NCI-H2029 treated with DMSO at 0.1 percent for 48 hours (cell line): ENCODE data around the gene HAND1.

ENCODE experiments used
- DNase-seq: peaks from one replicate; lab custom pipeline; 2025; lab: John Stamatoyannopoulos, UW

HAND1 gene

DNA sequence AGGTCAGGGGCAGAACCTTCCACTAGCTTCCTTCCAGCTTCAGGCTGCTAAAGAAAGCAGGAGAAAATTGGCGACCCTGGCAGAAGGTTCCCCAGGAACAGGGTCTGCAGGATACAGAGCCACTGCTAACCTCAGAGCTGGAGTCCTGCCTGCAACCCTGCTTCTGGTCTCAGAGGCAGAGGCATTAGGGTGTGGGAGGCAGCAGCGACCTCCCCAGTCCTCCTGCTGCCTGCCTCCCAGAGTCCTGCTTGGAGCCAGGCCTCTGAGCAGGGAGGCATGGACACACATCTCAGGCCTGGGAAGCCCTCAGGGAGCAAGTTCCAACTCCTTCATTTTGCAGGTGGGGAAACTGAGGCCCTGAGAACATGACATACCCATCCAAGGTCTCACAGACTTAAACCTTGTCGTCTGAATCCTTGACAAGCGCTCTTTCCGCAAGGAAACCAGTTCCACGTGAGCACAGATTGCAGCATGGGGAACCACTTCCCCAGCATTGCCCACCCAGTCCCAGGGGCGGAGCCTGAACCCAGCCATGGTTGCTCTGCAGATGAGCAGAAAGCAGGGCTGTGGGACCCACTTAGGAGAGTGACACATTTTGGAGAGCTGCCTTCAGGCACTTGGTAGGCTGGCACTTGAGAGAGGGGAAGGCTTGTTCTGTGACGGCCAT, 28.2 kb upstream of the HAND1 start:
- DNase-seq: no peak

DNA sequence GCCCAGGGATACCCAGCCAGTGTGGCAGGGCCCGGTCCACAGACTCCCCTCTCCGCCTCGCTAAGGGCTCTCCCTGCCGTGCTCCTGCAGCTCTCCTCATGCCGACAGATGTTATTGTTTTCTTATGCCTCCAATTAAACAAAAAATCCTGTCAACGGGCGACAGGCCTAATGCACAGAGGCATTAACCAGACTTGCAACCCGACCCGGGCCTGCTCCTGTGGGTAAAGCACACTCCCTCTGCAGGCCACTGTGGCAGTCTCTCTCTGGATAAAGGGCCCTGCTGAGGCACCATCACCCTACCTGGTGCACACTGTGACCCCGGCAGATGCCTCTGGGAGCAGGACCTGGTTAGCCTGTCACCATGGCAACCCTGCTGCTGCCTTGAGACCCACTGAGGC, 27.5 kb upstream of the HAND1 start:
- DNase-seq: no peak

- DNase-seq: no peak
These were observed 25.6 kb upstream of the HAND1 start for GRCh38 chr5:154503698-154504039.

DNA sequence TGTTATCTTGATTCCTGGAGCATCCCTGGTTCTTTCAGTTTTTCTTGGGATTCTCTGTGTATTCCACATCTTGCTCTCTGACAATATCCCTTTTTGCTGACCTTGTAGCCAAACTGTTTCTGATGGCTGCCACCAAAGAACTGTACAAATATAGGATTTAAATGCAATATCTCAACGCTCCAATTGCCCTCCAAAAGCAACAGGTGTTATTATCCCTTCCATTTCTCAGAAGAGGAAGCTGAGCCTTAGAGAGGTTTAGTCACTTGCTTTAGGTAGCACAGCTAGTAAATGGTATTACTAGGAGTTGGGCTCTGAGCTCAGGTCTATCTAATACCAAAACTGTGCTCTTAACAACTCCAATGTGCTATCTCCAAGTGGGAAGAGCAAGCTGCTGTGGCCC, 24.2 kb upstream of the HAND1 start:
- DNase-seq: no peak

- no peak for DNase-seq
These were observed 23.5 kb upstream of the HAND1 start for GRCh38 chr5:154501566-154501965.

DNA sequence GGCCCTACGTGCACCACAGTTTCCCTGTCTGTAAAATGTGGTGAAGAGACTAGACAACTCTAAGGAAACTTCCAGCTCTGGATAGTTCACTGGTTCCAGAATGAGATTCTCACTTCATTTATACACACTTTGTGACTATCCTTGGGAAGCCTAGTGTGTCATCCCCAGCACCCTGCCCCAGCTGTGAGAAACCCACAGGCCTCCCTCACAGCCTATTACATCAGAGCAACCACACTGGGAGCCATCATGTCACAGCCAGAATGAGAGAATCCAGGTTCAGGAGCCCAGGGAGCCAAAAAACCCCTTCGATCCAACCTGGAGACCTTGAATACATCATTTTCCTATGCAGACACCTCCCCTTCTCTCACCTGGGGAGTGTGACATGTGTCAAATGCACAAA, 21.0 kb upstream of the HAND1 start:
- DNase-seq: no peak

- no peak for DNase-seq
These were observed 20.6 kb upstream of the HAND1 start for GRCh38 chr5:154498591-154498990.

- no peak for DNase-seq
These were observed 16.0 kb upstream of the HAND1 start for GRCh38 chr5:154494036-154494435.

GRCh38 chr5:154493274-154493673, 15.2 kb upstream of the HAND1 start:
- no peak for DNase-seq

DNA sequence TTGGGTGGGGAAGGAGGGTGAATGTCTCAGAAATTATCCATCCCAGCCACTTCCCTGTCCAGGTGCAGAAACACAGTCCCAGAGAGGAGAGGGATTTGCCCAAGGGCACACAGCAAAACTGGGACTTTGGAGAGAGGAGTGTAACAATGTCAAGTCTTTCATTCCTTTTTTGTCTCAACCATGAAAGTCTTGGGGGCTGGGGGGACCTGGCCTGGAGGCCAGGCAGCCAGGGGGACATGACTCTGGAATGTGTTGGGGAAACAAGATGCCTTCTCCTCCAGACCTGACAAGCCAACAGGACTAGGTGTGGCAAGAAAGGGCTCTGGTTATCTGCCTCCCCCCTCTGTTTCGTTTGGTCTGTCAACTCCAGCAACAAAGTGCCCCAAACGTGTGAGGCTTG, 13.9 kb upstream of the HAND1 start:
- no peak for DNase-seq

DNA sequence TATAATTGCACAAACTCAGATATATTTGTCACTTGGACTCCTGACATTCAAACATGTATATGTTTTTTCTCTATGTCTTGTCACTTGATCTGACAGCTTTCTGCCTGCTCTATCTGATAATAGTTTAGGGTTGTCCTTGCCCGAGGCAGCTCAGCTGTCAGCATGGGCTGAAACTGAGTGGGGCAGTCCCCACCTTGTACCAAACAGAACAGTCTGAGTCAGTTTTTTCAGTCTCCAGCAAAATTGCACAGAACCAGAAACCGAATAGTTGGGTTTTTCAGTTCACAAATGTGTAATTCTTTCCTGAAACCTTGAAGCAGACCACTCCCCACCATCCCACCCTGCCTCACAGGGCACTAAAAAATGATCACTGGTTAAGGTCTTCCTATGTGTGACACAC, 9.5 kb upstream of the HAND1 start:
- no peak for DNase-seq

- DNase-seq: no peak
These were observed 8.4 kb upstream of the HAND1 start for GRCh38 chr5:154486427-154486866.

- DNase-seq: no peak
These were observed 7.9 kb upstream of the HAND1 start for GRCh38 chr5:154485850-154486426.

DNA sequence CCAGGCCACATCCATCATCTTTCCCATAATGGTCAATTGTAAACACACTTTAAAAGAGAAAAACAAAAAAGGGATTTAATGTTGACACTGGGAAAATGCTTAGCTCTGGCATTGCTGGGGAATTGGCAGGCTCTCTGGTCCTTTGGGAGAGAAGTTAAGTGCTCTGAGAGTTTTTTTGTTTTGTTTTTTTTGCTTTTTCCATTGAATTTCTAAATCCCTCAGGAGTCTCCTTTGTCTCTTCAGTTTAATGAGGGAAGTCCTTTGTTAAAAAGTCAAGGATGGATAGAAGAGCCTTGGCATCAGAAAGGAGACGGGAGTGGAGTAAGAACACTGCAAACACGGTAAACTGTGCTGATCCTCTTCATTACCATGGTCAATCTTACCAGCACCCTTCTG, 7.1 kb upstream of the HAND1 start:
- no peak for DNase-seq

DNA sequence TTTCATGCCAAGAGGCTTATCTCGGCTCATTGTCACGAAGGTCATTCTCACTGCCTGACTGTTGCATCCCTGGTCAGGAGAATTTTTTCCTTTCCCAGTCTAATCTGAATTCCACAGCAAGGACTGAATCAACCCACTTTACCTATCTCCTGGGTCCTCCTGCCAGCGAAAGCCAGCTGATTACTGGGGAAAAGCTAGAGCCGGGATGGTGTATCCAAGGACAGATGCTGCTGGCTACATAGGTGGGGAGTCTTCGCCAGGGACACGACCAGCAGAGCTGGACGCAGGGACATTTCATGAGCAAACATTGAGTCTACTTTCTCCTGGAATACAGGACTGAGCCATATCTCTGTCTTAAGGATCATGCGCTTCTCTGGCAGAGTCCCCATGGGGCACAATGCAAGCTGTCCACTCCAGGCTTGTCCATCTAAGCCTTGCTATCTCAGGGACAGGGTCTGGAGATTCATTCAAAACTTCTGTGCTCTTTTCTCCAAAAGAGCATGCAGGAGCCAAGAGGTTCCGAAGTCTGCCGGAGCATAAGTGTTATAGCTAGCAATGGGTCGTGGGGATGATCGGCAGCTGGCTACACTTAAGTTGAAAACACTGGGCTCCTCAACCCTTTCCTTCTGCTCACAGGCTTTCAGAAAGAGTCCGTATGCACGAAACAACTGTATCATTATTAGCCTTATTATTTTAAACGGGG, 6.5 kb upstream of the HAND1 start:
- DNase-seq: no peak

- no peak for DNase-seq
These were observed 5.8 kb upstream of the HAND1 start for GRCh38 chr5:154483654-154484392.

DNA sequence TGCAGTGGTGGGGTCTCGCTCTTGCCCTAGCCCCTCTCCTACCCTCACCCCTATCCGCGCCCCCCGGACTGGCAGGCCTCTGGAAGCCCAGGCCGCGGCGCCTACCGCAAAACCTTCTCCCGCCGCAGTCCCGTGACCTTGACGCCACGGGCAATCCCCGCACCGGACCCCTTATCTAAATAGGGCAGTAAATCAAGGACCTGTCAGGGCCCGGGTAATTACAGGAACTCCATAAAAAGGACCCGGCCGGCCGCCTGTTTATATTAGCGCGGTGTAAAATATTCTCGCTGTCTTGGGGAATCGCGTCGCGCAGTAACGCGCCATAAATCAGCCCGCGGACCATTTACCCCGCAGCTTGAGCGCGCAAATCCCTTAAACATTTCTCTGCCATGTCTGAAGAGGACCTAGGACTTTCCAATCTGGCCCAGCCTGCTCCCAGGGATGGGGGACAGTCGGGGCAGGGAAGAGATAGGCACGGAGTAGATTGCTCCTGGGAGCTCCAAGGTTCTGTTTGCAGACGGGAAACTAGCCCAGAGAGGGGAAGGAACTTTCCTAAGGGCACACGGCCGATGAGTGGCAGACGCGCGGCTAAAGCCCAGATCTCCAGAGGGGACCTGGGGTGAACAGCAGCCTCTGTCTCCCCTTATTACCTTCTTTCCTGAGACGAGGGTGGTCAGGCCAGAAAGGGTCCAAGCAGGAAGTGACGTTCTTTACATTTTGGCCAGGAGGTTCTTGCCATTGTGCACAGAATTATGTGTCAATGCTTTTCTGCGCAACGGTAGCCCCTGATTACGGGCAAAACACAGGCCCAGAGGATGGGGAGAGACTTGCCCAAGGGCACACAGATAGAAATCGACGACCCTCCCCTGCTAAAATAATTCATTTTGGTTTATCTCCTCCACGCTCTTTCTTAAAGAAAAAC, 4.8 kb upstream of the HAND1 start:
- no peak for DNase-seq

DNA sequence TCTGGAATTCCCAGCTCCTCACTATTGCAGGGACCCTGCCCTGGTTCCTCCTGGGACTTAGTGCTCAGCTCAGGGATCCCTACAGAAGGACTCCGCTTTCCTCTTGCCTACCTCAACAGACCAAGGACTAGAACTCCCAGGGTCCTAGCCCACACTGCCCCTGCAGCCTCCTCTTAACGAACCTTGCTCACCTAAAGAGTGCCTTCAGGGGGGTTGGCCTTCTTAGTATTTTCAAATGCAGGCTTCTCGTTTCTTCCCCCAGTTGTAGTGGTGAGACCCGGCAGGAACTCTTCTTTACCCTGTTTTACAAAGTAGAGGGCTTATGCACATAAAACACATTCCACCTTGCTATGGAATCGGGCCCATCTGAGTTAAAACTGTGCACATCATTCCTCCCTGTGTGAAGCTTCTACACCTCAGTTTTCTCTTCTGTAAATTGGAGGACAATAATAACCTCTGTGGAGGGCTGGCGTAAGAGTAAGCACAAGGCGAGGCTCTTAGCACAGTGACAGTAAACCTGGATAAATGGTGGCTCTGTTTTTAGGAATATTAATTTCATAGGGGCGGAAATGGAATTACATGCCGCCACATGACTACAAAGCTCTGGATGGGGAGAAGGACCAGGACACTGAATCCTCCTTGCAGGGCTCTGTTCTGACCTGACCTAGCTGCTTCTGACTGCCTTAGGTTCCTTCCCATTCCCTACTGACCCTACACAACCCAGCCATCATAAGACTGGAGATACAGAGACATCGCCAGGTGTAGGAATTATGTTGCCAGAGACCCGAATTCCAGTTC, 3.8 kb upstream of the HAND1 start:
- DNase-seq: no peak

DNA sequence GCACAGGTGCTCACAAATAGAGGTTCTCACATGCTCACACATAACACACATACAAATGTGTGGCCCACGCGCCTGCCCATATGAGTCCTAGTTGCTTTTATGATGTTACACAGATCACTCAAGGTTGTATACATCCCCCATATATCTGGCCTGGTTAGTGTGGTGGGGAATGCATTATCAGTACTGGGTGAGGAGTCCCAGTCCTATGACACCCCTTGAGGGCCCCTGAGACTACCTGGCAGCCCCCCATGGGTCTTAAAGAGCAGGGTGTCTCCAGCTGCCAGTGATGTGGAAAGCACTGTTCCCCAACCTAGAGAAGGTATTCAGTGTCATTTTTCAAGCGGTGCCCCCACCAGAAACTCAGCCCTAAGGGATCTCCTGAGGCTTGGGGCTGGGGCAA, 2.8 kb upstream of the HAND1 start:
- DNase-seq: no peak

DNA sequence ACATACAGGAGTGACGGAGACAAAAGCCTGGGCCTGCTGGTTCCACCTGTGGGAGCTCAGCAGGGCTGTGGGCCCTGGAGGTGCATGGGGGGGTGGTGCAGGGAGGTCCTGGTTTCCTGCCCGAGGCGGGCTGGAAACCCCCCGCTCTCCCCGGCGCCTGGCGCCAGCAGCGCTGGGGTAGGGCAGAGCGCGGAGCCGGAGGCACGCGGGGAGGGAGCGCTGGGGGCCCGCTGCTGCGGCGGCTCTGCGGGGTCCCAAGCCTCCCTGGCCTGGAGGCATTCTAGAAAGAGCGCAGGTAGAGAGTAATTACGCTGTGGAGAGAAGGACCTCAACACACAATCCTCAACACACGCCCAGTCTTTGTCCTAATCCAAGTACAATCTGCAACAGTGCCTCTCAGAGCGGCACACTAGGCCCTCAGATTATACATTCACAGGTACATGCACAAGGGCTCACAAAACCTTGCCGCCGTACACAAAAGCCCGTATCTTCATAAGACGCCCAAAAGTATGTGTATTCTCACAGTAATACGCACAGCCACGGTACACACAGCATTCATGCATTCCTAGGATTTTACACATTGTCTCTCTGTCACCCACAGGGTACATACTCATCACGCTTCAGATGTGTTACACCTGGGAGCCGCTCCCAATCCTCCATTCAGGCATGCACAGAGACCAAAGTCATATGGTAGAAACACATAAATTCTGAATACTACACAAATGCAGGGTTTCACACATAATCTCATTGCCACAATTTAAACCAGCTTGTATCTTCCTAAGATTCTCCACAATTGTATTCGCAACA, 2.1 kb upstream of the HAND1 start:
- no peak for DNase-seq
